Measurements from ENCODE around the gene DNAJC7.

GRCh38 chr17:42017866-42018200, 594 bp upstream of the DNAJC7 start:
- TF ChIP-seq CTCF (conservative IDR thresholded peaks at IDR 0.05; ENCODE audit: low read depth, low read length) (no peak), EZH2 (IDR thresholded peaks at IDR 0.05; ENCODE audit: low read length, unreplicated experiment) (no peak)

All from PC-3 (cell line).